ENCODE results near the gene MAPK12.

DNA sequence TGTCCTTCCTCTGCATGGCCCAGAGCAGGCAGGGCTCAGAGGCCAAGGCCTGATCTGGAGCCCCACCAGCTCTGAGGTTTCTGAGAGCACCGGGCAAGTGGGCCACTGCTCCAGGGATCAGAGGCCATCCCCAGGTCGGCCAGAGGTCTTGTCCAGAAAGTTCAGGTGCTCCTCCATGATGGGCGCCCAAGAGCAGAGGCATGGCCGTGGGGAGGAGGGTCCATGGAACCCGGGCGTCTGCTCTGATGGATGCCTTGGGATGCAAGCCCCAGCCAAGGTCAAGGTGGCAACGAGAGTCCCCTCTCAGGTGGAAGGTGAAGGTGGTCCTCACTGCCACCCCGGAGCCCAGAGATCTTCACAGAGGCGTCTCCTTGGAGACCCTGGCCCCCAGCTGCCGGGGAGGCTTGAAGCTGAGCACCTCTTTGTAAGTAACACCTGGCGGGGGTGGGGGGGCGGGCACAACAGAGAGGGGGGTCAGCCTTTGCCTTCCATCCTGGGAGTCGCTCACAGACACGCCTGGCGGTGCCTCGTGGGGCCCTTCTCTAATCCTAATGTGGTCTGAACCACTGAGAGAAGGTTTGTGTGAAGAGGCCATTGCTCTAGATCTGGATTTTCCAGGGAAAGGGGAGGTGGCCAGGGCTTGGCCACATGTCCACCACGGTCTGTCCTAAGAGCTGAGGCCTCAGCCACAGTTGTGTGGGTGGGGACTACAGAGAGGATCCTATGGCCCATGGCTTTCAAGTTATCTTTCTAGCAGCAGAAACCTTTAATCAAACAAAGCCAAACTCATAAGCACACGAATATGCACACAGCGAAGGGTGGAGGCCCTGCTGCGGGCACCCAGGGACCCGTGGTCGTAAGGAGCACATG is 8.2 kb downstream of the MAPK12 start:
- TF ChIP-seq POLR2AphosphoS5 (IDR thresholded peaks at IDR 0.05; ENCODE audit: low read depth, low read length) (no peak), CTCF (IDR thresholded peaks at IDR 0.05; ENCODE audit: control extremely low read depth in 1 of 3, insufficient read depth in 1 of 3, low read depth in 1 of 3, low read length in 3 of 3) (no peak), ZNF274 (IDR thresholded peaks at IDR 0.05; ENCODE audit: borderline replicate concordance, extremely low read depth, low read length) (no peak), RFX5 (IDR thresholded peaks at IDR 0.05; ENCODE audit: borderline replicate concordance, low read depth, low read length) (no peak), CEBPB (IDR thresholded peaks at IDR 0.05; ENCODE audit: low read depth, low read length) (no peak), POLR2A (IDR thresholded peaks at IDR 0.05; ENCODE audit: control extremely low read depth in 1 of 2, low read depth in 2 of 2, low read length in 2 of 2) (no peak), SUZ12 (IDR thresholded peaks at IDR 0.05; ENCODE audit: low read length) (no peak), HDAC6 (IDR thresholded peaks at IDR 0.05; ENCODE audit: low read depth, low read length) (no peak), PHF8 (conservative IDR thresholded peaks at IDR 0.05; ENCODE audit: low read depth, low read length) (no peak), EZH2 (IDR thresholded peaks at IDR 0.05; ENCODE audit: low read depth, low read length, severe bottlenecking) (no peak), SAP30 (IDR thresholded peaks at IDR 0.05; ENCODE audit: insufficient read depth, insufficient replicate concordance, low read length) (no peak), ATF2 (IDR thresholded peaks at IDR 0.05; ENCODE audit: low read length) (no peak), KDM1A (IDR thresholded peaks at IDR 0.05; ENCODE audit: borderline replicate concordance, low read length) (no peak)

Measured in H1 (cell line).